ENCODE measurements around the gene FAM222B.
"Not testable (repeated sequence)": the region's sequence is repeated elsewhere in the genome, so short reads cannot be mapped to it uniquely, and the experiment has no call there.

Gene FAM222B

DNA sequence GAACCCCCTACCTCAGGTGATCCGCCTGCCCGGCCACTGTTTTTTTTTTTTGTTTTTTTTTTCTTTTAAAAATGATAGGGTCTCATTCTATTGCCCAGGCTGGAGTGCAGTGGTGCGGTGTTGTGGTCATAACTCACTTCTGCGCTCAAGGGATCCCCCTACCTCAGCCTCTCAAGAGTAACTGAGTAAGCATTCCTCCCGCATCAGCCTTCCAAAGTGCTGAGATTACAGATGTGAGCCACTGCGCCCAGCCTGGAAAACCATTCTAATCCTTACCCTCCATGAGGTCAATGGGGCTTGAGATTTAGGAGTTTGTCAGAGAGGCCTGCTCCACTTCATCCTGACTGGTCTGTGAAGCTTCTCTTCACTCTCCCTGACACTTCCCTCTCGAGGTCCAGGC is 24.7 kb upstream of the FAM222B start:
- no peak for DNase-seq (ENCODE audit: low read depth)

DNA sequence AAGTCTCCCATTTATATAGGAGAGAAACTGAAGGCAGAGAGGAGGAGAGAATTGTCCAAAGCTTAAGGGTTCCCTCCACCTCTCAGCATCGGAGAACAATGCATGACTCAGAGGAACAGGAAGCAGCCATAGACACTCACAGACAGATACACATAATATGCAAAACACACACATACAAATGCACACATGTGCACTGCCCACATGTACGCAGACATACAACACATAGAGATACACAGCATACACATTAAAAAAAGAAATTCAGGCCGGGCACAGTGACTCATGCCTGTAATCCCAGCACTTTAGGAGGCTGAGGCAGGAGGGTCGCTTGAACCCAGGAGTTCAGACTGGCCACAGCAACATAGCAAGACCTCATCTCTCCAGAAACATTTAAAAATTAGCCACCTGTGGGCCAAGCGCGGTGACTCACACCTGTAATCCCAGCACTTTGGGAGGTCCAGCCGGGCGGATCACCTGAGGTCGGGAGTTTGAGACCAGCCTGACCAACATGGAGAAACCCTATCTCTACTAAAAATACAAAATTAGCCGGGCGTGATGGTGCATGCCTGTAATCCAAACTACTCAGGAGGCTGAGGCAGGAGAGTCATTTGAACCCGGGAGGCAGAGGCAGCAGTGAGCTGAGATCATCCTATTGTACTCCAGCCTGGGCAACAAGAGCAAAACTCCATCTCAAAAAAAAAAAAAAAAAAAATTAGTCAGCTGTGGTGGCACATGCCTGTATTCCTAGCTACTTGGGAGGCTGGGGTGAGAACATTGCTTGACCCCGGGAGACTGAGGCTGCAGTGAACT is 23.6 kb upstream of the FAM222B start:
- DNase-seq (ENCODE audit: low read depth), result no peak

DNA sequence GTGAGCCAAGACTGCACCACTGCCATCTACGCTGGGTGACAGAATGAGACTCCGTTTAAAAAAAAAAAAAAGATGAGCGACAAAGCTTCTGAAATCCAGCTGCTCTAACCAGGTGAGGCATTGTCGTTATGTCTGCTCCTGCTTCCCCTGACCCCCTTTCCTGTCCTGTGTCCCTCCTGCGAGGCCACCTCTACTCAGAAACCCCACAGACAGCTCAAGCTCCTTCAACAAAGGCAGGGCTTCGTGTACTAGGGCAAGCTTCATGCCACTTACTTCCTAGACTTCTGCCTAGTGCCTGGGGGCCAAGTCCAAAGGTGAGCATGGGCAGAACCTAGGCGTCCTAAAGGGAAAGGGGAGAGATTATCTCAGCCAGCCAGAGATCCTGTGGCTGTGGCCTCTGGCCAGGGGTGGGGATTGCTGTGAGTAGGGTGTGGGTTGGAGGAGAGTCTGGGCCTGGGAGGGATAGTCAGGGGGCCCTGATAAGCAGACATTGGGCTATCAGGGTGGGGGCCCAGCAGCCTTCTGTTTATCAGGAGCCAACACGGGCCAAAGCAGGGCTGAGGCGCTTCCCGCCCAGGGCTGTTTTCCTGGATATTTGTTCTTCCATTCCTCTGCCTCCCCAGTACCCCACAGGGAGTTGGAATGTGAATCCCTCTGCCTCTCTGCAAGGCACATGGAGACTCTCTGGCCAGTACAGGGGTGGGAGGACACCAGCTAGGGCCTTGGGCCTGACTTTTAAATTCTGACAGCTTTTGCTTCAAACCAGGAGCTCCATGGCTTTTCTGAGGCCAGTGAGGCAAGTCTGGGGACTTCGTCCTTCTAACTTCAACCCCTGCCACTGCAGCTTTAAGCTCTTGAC is 22.6 kb upstream of the FAM222B start:
- DNase-seq (ENCODE audit: low read depth), result no peak

DNA sequence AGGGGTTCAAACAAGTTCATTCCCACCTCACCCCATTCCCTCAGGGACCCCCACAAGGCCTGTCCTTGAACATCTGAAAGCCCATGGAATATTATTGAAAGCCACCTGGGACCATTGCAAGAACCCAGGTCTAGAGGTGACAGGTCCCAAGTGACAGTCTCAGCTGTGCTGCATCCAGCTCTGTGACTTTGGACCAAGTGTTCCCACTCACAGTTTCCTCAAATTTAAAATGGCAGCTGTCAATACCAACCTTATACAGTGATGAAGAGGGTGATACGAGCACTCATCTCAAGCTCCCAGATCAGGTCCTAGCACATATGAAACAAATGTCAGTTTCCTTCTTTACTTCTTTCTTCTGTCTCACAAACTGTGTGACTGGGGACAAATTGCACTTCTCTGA is 21.4 kb upstream of the FAM222B start:
- no peak for DNase-seq (ENCODE audit: low read depth)

DNA sequence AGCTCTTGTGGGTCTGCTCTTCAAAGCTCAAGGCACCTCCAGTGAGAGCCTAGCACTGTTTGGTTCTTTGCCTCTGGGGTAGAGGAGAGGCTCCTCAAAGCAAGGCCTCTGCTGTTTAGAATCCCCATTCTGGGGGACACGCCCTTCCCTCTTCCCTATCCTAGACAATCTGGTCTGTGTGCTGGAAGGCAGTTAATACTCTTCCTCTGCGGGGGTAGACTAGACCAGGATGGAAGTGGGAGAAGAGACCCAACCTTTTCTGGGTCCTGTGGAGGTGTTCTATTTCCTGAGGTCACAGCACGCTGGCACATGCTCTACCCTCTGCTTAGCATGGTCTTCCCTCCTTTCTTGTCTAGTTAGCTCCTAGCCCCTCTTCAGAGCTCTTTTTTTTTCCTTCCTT is 20.0 kb upstream of the FAM222B start:
- DNase-seq (ENCODE audit: low read depth), result no peak

DNA sequence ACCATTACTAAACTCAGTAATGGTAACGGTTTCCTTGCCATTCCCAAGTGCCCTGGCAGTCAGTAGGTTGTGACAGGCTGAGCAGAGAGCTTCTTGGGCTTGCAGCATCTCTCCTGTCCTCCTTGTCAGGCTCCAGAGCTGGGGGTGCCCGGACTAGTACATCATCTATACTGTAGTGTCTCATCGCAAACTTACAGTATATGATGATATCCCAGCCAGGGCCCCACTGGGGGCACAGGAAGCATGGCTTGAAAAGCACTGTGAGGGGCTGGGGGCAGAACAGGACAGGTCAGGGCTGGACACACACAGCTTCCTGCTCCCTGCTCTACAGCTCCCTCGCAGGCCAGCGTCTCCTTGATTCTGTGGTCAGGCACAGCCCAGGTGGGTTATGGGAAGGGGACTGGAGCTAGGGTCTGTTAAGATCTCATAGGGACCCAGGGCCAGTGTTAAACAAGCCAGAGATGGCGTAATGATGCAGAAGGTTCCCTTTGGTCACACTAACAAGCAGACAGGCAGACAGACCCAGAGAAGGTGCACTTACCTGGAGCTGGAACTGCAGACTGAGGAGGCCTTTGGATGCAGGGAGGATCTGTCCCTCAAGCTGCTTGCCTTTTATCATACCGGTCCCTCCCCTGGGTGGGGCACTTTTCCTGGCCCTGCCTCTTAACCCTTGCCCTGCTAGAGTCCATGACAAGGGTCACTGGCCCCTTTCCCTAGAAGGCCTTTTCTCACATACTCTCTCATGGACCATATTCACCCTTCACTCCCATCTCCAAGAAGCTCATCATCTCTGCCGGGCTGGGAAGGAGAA is 19.0 kb upstream of the FAM222B start:
- no peak for DNase-seq (ENCODE audit: low read depth)

DNA sequence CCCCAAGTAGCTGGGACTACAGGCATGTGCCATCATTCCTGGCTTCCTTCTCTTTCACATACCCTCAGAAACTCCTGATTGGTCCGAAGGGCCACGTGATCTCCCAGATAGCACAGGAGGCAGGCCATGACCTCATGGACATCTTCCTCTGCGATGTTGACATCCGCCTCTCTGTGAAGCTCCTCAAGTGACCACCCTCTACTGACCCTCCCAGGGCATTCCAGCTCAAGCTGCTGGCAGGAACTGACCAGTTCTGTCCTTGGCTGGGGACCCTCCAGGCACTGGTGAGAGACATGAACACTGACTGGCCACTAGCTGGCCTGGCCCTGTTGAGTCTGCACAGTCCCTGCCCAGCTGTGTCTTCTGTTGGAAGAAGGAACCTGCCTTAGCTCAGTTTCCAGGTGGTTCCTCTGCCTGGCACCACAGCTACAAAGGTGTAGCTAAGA is 17.8 kb upstream of the FAM222B start:
- no peak for DNase-seq (ENCODE audit: low read depth)

DNA sequence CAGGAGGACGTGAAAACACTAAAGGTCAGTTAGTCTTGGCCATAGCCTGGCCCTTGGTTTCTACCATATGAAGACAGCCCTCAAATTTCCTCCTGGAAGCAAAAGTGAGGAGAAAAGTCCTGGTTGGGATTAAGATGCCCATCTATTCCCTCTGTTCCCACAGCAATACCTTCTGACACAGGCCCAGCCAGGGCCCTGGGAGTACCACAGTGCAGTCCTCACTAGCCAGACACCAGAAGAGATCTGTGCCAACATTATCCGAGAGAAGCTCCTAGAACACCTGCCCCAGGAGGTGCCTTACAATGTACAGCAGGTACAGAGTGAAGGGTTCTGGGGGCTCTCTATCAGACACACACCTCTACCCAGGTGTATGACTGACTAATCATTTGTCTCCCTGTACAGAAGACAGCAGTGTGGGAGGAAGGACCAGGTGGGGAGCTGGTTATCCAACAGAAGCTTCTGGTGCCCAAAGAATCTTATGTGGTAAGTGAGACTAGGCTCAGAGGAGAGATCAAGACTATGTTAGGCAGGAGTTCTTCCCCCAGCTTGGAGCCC is 16.3 kb upstream of the FAM222B start:
- DNase-seq (ENCODE audit: low read depth), result no peak

DNA sequence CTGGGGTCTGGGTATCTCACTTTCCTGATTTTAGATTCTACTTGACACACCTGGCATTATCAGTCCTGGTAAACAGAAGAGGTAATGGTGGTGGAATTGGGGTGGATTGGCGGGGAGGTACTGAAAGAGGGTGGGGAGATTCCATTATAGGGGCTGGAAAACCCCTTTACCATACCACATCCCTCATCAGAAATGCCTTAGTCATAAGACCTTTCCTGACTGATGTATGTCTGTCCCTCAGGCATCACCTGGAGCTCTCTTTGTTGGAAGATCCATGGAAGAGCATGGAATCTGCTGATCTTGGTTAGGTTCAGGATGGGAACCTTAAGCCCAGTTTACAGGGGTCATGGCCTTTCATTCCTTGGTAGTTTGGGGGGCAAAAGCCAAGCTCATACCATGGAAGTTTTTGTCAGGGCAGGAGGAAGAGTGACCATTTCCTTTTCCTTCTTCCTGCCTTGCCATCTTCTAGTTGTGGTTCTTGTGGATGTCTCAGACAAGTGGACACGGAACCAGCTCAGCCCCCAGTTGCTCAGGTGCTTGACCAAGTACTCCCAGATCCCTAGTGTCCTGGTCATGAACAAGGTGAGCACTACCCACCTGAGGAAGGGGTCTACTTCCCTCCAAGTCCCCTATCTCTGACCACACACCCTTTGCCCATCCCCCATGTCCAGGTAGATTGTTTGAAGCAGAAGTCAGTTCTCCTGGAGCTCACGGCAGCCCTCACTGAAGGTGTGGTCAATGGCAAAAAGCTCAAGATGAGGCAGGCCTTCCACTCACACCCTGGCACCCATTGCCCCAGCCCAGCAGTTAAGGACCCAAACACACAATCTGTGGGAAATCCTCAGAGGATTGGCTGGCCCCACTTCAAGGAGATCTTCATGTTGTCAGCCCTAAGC is 15.6 kb upstream of the FAM222B start:
- no peak for DNase-seq (ENCODE audit: low read depth)

DNA sequence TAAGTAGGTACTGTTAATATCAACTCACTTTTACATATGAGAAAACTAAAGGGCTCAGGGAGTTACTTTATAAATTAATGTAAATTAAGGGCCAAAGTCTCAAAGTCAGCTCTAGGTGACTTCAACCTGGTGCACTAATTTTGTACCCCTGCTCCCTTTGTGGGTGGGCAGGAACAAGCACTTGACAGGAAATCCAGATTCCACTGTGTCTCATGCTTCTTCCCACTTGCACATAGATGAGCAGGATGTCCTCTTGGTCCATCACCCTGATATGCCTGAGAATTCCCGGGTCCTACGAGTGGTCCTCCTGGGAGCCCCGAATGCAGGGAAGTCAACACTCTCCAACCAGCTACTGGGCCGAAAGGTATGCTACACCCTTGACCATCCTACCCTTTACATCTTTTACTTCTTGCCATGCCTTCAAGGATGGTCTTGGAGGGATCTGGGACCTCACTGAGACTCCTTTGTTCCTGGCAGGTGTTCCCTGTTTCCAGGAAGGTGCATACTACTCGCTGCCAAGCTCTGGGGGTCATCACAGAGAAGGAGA is 13.5 kb upstream of the FAM222B start:
- DNase-seq (ENCODE audit: low read depth), result no peak

DNA sequence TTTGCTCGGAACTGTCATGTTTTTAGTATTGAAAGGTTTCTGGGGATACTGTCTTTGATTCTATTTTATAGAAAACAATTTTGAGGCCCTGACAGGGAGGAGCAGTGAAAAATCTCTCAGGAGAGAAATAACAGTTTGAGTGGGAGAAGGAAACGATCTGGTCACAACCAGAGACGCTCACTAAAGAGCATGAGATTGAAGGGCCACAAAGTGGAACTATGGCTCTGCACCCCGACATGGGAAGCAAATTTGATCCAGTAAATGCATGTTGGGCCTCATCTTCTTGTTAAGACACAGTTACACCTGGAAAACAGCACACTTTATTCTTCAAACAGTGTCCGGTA is 12.7 kb upstream of the FAM222B start:
- DNase-seq (ENCODE audit: low read depth), result no peak

DNA sequence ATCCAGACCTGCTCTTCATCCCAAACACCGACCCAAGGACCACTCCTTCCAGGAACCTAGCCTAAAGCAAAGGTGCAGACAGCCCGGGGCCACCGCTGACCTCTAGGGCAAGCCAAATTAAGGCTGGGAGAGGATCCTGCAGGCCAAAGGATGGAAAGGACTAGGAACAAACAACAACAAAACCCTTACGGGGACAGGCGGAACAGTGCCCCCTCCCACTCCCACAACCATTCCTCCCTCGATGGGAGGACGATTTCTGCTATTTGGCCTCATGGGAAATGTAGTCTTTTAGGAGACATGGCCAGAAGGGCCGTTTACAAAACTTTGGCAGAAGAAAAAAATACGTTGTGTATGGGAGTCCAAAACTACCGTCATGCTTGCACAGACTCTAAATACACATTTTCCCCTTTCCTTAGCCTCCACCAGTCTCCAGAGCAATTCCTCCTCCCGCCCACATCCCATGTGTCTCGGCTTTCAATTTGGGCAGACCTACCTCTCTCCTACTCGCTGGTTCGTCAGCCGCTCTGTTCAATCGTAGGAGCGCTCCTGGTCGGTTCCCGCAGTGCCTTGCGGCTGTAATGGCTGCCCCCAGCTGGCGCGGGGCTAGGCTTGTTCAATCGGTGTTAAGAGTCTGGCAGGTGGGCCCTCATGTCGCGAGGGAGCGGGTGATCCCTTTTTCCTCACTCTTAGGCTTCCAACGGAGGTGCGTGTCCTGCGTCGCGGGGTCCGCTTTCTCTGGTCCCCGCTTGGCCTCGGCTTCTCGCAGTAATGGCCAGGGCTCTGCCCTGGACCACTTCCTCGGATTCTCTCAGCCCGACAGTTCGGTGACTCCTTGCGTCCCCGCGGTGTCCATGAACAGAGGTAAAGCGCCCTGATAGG is 12.1 kb upstream of the FAM222B start, which contains the start of gene ERAL1:
TSS of gene ERAL1 (plus strand) at position 560 of the 879 bp plus-strand sequence. CDS start at position 579, 19 bp downstream.
- peak; percentile 67 for DNase-seq (ENCODE audit: low read depth)

DNA sequence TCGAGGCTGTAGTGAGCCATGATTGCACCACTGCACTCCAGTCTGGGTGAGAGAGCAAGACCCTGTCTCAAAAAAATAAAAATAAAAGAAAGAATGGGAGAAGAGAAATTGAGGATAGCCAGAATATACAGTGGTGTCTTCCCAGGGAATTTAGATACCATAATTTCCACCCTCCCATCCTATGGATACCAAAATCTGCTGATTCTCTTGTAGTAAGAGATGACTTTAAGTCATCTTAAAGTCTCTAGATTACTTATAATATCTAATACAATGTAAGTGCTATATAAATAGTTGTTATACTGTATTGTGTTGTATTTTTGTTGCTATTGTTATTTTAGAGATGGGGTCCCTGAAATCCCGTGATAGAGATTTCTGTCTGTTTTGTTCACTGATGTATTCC is 10.7 kb upstream of the FAM222B start:
- no peak for DNase-seq (ENCODE audit: low read depth)

DNA sequence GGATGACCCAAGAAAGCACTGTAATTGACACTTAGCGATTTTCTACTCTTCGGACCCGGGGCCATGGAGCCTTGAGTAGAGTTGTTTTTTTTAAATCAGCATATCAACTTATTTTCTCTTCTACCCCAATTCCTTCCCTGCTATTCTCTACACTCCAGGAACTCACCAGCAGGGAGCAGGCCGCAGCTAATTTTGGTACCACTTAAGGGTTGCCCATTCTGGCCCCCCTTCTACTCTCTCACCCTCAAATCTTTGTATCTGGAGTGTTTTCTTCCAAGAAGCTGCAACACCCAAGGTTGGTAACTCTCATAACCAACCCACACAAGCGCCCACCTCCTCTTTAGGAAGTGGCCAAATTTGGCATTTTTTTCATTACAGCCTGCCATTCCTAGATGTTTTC is 6.7 kb upstream of the FAM222B start:
- DNase-seq (ENCODE audit: low read depth), result no peak

DNA sequence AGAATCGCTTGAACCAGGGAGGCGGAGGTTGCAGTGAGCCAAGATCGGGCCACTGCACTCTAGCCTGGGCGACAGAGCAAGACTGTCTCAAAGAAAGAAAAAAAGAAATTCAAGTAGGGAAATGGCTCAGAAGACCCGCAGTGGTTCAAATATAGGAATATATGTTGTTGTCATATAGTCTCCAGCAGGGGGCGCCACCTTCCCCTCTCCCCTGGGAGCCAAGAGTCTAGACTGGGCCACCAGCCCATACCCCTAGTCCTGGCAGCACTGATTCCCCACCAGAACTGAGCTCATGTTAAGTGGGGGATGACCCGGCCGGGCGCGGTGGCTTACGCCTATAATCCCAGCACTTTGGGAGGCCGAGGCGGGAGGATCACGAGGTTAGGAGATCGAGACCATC is 6.1 kb upstream of the FAM222B start:
- DNase-seq (ENCODE audit: low read depth), result not testable (repeated sequence)

DNA sequence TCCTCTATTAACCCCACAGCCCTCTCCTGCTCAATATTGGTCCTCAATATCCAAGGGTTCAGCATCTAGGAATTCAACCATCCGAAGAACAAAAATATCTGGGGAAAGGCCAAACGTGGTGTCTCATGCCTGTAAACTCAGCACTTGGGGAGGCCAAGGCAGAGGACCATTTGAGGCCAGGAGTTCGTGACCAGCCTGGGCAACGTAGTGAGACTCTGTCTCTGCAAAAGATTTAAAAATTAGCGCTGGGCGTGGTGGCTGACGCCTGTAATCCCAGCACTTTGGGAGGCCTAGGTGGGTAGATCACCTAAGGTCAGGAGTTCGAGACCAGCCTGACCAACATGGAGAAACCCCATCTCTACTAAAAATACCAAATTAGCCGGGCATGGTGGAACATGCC is 4.1 kb upstream of the FAM222B start:
- not testable (repeated sequence) for DNase-seq (ENCODE audit: low read depth)

DNA sequence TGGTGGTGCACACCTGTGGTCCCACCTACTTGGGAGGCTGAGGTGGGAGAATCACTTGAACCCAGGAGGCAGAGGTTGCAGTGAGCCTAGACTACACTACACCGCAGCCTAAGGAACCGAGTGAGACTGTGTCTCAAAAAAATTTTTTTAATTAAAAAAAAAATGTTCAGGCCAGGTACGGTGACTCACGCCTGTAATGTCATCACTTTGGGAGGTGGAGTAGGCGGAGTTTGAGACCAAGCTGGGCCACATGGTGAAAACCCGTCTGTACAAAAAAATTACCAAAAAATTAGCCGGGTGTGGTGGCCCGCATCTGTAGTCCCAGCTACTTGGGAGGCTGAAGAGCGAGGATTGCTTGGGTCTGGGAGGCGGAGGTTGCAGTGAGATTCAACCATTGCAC is 3.6 kb upstream of the FAM222B start:
- DNase-seq (ENCODE audit: low read depth), result no peak

DNA sequence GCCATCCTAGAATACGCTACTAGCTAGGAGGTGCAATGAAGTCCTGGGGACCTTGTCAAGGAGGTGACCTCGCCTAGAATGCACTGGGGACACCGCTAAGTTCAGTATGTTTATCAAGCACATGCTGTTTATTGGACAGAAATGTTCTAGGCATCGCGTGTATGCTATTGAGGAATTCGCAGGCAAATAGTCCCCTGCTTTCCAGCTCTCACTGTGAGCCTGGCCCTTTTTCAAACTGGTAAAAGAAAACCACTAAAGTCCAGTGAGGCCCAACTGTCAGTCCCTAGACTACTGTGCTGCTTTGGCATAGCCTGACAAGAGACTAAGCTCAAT is 1.2 kb upstream of the FAM222B start:
- DNase-seq (ENCODE audit: low read depth), result no peak

DNA sequence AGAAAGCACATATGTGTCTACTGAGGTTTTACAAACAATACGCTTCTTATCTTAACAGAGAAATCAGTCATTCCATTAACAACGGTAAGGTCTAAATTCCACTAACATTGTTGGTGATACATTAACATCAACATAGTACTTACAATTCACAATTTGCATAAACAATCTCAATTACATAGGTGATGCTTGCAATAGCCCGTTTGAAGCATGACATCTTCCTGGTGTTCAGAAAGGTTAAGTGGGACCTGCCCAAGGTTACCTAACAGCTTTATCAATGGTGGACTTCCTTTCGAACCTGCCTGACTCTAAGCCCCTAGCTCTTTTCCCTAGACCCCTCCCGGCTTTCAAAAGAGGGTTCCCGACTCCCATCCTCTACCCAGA is 699 bp downstream of the FAM222B start:
- no peak for DNase-seq (ENCODE audit: low read depth)

DNA sequence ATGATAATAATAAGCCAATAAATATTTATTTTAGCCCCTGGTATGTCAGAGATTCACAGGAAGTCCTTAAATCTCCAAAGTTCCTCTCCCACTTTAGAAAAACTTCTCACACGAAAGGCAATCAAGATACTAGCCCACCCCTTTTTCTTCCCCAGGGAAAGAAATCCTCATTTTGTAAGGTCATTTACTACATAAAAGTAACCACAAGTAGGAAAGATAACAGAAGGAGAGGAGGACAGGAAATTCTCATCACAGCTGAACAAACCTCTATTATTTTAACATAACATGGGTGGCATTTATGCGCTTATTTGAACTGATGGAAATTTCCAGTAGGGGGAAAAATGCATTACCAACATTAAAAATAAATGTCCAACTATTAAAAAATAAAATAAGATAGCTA is 3.4 kb downstream of the FAM222B start:
- DNase-seq (ENCODE audit: low read depth), result no peak

All from GM04504 (cell line).